HG03342 (cell line): ENCODE measurements around the gene NTSR1.

Experiments
- ATAC-seq: cut with Tn5 transposase; IDR thresholded peaks from one replicate; pipeline ENCODE4 v1.9.1; 2021; ENCODE audit warnings: mild to moderate bottlenecking, moderate library complexity; ENCODE audit not compliant: unreplicated experiment

The NTSR1 gene

DNA sequence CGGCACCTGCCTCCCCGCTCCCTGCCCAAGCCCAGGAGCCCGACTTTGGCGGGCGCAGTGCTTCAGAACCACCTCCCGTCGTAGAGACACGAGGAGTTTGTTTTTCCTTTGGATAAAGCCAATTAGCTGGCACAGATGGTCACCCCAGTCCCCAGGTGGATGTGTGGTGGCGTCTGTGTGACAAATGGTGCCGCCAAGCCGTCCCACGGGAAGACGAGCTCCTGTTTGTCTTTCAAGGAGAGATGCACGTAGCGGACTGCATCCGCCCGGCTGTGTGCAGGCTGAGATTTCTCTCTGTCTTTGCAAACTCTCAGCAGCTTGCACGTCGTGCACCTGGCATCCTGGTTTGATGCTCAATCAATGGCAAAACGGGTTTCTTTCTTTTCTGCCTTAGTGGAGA, 71.6 kb downstream of the NTSR1 start:
- ATAC-seq: no peak

DNA sequence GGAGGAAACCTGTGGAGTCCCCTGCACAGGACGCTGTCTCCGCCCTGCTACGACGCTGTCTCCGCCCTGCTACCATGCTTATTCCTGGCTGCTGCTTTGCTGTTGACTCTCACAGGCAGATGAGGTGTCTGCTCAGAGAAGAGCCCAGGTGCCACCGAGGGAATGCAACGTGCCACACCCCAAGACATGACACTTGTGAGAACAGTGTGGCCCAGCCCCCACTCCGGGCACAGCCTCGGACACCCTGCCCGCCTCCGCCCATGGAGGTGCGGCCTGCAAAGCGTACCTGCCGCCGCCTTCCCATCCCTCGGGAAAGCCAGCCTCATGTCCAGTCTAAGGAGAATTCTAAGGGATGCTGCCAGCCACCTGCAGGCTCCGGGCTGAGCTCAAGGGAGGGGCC, 72.1 kb downstream of the NTSR1 start:
- ATAC-seq: no peak

DNA sequence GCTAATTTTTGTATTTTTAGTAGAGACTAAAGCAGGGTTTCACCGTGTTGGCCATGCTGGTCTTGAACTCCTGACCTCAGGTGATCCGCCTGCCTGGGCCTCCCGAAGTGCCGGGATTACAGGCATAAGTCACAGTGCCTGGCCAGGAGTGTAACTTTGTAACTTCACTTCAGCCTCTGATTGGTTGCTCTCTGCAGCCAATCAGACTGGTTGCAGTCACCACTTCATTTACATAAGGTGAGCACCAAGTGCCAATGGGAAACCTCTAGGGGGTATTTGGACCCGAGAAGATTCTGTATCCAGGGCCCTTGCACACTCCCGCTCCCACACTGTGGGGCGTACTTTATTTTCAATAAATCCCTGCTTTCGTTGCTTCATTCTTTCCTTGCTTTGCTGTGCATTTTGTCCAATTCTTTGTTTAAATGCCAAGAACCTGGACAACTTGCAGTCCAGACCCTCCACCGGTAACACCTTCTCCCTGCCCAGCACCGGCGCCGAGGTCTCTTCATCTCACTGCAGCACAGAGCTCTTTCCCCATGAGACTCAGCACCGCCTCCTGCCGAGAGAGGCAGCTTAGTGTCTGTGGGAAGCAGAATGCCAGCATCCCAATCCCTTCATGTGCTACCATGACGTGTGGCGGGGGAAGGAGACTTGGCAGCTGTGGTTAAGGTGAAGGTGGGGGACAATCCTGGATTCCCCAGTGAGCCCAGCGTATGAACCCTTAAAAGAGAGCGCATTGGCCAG, 73.7 kb downstream of the NTSR1 start:
- no peak for ATAC-seq

DNA sequence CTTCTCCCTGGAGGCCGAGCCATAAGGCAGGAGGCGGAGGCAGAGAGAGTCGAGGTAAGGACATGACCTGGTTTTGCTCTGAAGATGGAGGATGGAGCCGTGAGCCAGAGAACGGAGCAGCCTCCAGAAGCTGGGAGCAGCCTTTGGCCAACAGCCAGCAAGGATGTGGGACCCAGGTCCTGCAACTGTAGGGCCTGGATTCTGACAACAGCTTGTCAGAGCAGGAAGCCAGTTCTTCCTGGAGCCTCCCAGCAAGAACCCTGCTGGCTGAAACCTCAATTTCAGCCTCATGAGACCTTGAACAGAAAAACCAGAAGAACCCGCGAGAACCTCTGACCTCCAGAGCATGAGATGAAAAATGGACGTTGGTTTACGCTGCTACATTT, 74.2 kb downstream of the NTSR1 start:
- ATAC-seq: no peak

DNA sequence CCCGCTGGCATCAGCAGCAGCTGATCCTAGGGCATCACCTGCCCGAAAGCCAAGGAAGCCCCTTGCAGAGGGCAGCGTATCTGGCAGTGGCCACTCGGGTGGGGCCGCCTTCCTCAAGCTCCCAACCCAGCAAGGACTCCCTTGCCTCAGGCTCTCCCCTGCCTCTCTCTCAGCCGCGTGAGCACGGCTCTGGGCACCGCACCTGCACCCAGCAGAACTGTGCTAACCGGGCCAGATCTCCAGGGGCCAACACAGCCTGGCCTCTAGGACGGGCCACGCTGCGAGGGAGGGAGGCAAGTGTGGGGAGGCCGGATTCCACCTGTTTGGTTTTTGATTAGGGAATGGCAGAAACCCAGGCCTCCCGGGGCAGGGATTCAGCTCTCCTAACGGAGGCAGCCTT, 75.9 kb downstream of the NTSR1 start:
- no peak for ATAC-seq

DNA sequence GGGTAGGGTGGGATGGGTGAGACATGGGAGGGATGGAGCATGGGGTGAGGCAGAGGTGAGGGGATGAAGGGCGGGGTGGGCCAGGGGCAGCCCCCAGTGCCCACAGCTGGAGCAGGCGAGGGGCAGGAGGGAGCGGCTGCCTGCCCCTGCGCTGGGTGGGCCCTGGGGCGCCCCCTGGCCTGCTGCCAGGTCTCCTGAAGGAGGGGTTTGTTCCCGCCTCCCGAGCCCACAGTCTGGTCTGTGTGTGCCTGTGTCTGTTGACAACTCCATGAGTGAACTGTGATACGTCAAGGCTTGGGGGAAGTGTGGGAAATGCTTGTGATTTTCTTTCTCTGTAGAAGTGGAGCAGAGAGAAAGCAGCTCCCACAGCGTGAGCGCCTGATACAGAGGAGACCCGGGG, 76.8 kb downstream of the NTSR1 start:
- no peak for ATAC-seq

DNA sequence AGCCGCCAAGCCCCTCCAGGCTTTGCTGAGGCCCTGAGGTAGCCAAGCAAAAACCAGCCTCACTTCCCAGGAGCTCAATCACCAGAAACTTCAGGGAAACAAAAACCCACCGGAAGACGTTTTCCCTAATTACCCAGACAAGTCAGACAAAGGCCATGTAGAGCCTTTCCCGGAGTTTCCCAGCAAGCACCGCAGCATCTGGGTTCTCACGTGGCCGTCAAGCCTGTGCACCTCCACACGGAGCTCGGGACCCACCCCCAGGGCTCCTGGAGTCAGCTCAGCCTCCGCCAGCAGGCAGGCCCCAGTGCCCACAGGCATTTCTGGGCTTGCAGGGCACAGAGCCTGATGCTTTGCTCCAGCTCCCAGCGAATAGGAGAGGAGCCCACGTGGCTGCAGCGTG, 77.5 kb downstream of the NTSR1 start:
- no peak for ATAC-seq

DNA sequence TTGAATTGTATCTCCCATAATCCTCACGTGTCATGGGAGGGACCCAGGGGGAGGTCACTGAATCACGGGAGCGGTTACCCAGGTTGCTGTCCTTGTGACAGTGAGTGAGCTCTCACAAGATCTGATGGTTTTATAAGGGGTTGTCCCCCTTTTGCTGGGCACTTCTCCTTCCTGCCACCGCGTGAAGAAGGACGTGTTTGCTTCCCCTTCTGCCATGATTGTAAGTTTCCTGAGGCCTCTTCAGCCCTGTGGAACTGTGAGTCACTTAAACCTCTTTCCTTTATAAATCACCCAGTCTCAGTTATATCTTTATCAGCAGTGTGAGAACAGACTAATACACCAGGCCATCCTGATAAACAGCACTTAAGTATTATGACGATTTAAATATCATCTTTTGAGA, 78.7 kb downstream of the NTSR1 start:
- ATAC-seq: no peak

DNA sequence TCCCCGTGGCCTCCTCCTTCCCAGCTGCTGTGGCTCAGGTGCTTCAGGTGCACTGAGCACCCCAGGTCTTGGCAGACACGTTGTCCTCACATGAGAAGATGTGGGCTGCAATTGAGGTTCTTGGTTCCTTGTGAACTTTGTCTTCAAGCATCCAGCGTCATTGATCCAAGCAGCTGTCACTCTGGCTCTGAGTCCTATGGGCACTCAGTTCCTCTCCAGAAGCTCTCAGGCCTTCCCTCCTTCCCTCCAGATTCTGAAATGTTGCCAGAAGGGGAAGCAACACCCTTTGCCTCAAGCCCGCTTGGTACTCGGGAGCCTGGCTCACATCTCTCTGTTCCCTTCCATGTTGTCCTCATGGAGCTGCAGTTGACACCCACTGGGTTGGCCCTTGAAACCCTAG, 79.2 kb downstream of the NTSR1 start:
- ATAC-seq: no peak

DNA sequence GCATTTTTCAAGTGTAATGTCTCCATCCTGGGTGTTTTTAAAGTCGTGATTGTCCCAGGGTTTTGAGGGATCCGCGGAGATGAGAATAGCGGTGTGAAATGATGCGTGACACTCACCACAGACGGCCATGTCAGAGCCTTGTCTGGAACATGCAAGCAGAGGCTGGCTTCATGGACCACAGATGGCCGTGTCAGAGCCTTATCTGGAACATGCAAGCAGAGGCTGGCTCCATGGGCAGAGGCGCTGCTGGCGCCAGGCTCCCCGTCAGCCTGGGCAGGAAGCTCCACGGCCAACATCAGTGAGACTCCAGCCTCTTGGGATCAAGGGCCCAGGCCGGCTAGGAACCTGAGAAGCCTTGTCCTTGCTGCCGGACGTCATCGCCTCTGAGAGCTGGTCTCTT, 80.0 kb downstream of the NTSR1 start:
- ATAC-seq: no peak

DNA sequence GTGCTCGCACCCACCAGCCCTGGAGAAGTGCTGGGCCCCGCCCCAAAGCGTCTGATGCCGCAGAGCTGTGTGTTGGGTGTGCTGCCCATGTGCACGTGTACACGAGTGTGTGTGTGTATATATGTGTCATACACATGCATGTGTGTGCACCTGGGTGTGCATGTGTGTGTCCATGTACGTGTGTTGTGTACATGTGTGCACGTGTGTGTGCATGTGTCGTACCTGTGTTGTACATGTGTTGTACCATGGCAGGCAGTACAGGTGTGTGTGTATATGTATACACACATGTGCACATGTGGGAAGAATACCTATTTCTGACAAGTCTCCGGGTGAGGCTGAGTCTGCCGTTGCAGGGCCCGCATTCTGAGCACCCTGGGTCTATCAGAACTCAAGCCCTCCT, 81.4 kb downstream of the NTSR1 start:
- ATAC-seq: no peak

DNA sequence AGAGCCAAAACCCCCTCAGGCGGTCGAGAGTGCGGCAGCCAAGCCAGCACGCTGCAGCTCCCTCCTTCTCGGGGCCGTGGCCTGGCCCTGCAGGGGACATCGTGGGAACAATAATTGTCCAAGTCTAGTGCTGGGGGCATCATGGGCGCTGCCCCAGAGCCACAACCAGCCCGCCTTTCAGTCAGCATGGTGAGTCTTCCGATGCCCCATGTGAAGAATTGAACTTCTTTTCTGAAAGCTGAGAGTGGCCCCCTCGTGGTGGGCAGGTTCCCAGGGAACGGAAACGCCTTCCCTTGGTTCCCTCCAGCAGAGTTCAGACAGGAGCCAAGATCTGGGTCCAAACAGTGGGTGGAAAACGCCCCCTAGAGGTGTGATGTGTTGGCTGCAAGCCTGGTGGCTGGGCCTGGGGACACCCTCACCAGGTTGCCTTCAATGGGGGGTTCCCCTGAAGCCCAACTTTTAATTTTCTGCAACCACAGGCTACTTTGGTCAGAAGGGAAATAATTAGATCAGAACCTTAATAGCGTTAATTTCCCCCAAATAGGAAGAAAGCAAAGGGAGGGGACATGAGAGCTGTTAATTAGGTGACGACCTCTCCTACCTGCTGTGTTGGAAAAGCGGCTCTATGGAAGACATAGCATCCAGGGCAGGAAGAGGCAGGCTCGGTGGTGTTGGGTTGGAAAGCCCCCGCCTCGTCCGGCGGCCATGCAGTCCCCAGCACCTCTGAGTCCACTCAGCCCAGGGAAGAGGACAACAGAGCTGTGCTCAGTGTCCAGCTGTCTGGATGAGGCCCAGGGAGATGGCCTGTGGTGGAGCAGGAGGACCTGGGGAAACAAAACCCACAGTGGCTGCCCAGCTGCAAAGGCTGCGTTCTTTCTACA, 82.9 kb downstream of the NTSR1 start:
- no peak for ATAC-seq

DNA sequence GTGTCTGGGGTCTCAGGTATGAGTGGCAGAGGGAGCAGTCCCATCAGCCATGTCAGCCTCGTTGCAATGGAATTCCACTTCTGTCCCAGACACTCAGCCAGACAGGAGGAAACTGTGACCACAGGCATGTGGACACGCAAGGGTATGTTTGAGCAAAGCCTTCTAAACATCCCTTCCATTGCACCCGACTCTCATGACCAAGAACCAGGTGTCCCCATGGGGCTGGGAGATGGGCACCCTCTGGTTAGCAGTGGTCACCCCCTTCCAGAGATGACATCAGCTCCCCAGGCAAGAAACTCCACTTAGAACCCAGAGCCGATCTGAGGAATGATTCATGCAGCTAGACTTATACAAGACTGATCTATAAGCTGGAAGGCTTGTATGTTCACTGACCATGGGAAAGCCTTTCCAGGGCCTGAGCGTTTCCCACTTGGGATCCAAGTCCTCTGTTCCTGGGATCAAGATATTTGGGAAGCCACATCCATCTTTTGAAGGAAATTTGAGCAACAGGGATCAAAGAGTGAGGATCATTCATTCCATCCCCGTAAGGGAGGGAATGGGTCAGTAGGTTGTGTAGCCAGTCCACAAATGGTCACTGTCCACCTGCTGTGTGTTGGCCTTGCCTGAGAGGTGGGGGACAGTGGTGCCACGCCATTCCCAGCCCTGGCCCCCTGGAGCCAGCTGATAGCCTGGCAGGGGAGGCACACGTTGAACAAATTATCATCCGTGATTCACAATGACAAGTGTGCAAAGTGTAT, 83.7 kb downstream of the NTSR1 start:
- ATAC-seq: no peak

DNA sequence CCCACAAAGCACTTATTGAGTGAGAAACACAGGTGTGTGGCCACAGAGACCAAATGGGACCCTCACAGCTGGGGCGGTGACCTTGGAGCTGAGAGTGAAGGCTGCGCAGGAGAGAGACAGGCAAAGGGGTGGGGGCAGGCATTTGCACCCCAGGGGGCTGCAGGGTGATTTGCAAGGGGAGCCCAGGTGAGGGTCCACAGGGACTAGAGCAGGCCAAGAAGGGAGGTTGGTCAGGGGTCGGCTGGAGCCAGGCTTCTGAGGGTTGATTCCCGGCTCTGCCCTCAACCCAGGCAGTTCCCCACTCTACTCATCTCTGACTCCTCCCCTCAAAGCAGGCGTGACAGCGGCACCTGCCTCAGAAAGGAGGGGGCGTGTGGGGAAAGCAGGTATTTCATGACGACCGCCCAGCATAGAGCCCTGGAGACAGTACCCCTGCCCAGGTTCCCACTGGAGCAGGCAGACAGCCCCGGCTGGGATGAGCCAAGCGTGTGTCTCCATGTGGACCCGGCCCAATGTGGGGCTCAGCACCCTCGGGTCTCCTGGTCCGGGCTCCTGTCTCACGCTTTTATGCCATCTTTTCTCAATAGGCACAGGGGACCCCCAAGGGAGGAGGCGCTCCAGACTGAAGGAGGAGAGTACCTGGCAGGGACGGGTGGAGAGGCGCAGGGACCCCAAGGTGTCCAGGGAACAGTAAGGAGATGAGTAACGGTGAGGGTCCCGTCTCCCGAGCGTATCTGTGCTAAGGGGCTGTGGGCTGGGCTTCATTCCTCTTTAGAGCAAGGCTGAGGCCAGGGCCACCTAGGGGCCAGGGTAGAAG, 84.5 kb downstream of the NTSR1 start:
- ATAC-seq: no peak

DNA sequence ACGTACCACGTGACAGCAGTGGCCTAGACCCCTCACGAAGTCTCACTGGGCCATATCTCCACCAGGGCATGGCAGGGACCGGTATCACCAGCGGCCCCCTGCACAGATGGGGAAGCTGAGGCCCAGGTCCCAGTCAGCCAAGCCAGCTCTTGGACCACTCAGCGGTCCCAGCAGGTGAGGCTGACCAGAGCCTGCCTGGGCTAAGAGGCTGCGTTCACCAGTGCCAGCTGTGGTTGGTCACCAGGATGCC, 85.0 kb downstream of the NTSR1 start:
- ATAC-seq: no peak

DNA sequence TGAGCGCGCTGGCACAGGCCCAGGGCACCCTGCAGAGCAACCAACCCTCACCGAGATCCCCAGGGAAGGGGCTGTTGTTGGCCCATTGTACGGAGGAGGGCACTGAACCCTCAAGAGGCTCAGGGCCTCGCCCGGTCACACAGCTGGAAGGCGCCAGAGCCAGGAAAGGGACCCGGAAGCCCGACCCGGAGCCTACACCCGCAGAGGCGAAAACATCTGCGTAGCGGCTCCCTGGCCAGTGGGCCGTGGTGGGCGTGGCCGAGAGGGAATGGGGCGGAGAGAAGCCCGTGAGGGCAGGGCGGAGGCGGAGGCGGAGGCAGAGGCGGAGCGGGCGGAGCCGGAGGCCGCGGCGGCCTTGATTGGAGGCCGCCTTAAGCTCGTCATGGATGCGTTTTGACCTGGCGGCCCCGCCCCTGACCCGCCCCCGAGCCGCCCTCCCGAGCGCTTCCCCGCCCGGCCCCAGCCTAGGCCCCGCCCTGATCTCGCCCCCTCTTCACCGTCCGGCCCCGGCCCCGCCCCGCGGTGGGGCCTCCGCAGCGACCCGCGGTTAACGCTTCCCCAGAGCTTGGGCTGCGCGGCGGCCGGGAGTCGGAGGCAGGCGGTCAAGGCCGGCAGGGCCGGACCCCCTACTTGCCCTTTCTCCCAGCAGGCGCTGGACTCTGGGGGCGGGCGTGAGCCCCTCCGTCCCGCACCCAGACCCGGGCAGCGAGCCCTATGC, 85.5 kb downstream of the NTSR1 start:
- peak; percentile 62 for ATAC-seq

DNA sequence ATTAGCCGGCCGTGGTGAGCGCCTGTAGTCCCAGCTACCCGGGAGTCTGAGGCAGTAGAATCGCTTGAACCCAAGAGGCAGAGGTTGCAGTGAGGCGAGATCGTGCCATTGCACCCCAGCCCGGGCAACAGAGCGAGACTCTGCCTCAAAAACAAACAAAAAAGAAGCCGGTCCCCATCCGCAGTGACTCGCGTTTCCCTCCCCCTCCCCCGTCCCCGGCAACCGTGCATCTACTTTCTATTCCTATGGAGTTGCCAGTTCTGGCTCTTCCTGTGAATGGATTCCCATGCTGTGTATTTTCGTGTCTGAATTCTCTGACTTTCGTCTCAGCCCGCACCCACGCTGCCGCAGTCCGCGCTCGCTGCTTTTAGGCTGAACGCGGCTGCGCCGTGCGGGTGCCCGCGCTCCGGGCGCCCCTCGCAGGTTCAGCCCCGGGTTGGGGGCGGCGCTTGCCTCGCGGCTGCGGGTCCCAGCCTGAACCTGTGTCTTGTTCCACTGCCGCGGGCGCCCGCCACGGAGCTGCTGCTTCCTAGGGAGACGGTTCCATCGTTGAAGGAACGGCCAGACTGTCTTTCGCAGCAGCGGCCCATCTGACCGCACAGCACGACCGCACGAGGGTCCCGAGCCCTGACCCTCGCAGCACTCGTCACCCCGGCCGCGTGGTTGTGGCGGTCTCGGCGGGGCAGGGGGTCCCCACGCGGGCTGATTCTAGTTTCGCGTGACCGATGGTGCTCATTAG, 86.6 kb downstream of the NTSR1 start:
- no peak for ATAC-seq

DNA sequence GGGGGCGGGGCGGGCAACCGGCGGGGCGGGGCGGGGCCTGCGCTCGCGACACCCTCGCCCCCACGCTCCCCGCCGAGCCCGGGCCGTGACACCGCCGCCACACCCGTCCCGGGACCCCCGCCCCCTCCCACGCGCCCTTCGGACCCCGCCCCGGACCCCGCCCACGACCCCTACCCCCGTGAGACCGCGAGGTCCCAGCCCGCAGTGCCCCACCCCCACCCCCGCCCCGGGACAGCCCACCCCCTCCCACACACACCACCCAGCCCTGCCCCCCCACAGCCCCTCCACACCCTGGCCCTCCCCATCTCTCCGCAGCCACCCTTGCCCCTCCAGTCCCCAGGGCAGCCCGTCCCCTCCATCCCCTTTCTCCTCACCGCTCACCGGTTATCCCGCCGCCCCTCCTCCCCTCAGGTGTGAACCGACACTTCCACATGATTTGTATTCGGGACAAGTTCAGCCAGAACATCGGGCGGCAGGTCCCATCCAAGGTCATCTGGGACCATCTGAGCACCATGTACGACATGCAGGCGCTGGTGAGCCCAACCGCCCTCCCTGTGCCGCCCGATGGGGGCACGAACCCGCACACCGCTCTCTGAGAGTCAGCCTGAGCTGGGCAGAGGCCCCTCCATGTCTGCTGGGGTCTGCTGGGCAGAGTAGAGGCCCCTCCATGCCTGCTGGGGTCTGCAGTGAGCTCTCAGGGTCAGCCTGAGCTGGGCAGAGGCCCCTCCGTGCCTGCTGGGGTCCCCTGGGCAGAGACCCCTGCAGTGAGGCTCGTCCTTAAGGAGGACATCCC, 88.3 kb downstream of the NTSR1 start:
- no peak for ATAC-seq
